GM18508 (cell line): ENCODE data around the gene AURKAIP1.

Experiments
- ATAC-seq: cut with Tn5 transposase; IDR thresholded peaks from one replicate; pipeline ENCODE4 v1.9.1; 2021; ENCODE audit warnings: moderate number of reproducible peaks; ENCODE audit not compliant: insufficient read depth, unreplicated experiment

AURKAIP1 gene

DNA sequence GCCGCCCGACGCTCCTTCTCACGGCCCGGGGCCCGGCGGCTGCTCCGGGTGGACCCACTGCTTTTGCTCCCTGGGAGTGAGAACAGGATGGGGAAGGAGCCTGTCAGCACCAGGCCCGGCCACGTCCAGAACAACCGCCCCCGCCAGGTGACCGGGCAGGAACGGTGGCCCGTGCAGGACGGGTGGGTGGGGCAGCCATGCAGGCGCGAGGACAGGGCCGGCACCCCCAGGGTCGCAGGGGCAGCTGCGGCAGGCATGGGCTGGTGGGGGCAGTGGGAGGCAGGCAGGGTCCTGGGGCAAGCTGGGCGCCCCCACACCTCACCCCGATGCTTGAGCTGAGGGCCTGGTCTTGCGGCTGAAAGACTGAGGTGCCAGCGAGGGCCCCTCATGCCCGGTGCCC, 38.6 kb downstream of the AURKAIP1 start:
- no peak for ATAC-seq

DNA sequence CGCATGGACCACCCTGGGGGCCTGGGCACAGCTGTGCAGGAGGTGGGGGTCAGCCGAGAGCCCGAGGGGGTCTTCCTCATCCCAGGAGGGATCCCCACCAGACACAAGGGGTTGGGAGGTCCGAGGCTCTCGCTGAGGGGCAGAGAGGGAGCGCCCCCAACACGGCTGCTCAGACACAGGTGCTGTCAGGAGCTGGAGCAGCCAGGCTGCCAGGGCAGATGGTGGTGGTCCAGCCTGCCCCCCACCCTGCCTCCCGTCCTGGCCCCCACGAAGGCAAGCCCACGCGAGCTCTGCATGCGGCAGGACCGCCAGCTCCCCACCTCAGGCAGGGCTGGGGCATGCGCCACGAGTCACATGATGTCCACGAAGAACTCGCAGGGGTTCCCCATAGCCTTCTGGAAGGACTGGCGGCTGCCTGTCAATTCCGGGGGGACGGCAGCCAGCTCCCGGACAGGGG, 39.2 kb downstream of the AURKAIP1 start:
- no peak for ATAC-seq

DNA sequence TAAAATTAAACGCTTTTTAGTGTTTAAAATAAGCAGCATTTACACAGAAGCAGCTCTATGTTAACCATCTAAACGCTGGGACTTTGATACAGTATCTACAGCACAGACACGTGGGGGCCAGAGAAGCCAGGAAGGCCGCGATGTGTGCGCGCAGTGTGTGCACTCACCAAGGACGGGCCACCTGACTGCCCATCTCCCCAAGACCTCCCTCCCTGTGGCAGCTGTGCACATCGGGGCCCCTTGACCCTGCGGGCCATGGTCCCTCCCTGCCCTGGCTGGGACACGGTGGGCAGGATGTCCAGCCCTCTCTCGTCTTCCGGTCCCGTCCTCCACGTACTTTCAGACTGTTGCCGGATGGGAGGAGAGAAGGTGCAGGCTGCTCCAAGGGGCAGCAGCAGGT, 39.7 kb downstream of the AURKAIP1 start:
- ATAC-seq, result no peak

DNA sequence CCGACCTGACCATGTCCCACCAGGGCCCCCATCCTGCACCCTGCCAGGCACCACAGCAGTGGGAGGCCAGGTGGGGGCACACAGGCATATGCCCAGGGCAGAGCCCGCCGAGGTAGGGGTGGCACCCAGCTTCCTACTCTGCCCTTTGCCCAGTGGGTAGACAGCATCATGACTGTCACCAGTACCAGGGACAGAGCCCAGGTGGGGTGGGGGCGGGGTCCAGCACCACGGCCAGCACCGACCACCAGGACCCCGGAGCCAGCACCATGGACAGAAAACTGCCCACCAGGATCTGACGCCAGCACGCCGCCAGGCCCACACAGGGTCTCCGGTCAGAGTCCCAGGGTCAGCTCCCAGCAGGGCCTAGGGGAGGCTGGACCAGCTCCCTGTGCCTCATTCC, 40.2 kb downstream of the AURKAIP1 start:
- ATAC-seq, result no peak

DNA sequence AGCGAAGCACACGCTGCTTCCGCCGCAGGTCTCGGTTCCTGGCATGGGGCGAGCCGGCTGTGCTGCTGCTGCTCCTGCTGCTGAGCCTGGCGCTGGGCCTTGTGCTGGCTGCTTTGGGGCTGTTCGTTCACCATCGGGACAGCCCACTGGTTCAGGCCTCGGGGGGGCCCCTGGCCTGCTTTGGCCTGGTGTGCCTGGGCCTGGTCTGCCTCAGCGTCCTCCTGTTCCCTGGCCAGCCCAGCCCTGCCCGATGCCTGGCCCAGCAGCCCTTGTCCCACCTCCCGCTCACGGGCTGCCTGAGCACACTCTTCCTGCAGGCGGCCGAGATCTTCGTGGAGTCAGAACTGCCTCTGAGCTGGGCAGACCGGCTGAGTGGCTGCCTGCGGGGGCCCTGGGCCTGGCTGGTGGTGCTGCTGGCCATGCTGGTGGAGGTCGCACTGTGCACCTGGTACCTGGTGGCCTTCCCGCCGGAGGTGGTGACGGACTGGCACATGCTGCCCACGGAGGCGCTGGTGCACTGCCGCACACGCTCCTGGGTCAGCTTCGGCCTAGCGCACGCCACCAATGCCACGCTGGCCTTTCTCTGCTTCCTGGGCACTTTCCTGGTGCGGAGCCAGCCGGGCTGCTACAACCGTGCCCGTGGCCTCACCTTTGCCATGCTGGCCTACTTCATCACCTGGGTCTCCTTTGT, 41.3 kb downstream of the AURKAIP1 start:
- ATAC-seq, result no peak

DNA sequence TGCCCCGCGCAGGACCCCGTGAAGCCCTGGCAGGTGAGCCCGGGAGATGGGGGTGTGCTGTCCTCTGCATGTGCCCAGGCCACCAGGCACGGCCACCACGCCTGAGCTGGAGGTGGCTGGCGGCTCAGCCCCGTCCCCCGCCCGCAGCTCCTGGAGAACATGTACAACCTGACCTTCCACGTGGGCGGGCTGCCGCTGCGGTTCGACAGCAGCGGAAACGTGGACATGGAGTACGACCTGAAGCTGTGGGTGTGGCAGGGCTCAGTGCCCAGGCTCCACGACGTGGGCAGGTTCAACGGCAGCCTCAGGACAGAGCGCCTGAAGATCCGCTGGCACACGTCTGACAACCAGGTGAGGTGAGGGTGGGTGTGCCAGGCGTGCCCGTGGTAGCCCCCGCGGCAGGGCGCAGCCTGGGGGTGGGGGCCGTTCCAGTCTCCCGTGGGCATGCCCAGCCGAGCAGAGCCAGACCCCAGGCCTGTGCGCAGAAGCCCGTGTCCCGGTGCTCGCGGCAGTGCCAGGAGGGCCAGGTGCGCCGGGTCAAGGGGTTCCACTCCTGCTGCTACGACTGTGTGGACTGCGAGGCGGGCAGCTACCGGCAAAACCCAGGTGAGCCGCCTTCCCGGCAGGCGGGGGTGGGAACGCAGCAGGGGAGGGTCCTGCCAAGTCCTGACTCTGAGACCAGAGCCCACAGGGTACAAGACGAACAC, 42.1 kb downstream of the AURKAIP1 start:
- no peak for ATAC-seq

DNA sequence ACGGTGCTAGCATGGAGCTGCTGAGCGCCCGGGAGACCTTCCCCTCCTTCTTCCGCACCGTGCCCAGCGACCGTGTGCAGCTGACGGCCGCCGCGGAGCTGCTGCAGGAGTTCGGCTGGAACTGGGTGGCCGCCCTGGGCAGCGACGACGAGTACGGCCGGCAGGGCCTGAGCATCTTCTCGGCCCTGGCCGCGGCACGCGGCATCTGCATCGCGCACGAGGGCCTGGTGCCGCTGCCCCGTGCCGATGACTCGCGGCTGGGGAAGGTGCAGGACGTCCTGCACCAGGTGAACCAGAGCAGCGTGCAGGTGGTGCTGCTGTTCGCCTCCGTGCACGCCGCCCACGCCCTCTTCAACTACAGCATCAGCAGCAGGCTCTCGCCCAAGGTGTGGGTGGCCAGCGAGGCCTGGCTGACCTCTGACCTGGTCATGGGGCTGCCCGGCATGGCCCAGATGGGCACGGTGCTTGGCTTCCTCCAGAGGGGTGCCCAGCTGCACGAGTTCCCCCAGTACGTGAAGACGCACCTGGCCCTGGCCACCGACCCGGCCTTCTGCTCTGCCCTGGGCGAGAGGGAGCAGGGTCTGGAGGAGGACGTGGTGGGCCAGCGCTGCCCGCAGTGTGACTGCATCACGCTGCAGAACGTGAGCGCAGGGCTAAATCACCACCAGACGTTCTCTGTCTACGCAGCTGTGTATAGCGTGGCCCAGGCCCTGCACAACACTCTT, 42.8 kb downstream of the AURKAIP1 start:
- ATAC-seq, result no peak

DNA sequence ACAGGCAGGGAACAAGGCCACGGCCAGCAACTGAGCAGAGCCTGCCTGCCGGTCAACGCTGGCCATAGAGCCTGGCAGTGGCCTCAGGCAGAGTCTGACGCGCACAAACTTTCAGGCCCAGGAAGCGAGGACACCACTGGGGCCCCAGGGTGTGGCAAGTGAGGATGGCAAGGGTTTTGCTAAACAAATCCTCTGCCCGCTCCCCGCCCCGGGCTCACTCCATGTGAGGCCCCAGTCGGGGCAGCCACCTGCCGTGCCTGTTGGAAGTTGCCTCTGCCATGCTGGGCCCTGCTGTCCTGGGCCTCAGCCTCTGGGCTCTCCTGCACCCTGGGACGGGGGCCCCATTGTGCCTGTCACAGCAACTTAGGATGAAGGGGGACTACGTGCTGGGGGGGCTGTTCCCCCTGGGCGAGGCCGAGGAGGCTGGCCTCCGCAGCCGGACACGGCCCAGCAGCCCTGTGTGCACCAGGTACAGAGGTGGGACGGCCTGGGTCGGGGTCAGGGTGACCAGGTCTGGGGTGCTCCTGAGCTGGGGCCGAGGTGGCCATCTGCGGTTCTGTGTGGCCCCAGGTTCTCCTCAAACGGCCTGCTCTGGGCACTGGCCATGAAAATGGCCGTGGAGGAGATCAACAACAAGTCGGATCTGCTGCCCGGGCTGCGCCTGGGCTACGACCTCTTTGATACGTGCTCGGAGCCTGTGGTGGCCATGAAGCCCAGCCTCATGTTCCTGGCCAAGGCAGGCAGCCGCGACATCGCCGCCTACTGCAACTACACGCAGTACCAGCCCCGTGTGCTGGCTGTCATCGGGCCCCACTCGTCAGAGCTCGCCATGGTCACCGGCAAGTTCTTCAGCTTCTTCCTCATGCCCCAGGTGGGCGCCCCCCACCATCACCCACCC, 43.7 kb downstream of the AURKAIP1 start, which contains the start of gene TAS1R3:
Gene TAS1R3, plus strand, starts transcription at position 213 of the 898 bp plus-strand sequence. Its CDS starts 66 bp downstream, at position 279.
- ATAC-seq, result no peak

DNA sequence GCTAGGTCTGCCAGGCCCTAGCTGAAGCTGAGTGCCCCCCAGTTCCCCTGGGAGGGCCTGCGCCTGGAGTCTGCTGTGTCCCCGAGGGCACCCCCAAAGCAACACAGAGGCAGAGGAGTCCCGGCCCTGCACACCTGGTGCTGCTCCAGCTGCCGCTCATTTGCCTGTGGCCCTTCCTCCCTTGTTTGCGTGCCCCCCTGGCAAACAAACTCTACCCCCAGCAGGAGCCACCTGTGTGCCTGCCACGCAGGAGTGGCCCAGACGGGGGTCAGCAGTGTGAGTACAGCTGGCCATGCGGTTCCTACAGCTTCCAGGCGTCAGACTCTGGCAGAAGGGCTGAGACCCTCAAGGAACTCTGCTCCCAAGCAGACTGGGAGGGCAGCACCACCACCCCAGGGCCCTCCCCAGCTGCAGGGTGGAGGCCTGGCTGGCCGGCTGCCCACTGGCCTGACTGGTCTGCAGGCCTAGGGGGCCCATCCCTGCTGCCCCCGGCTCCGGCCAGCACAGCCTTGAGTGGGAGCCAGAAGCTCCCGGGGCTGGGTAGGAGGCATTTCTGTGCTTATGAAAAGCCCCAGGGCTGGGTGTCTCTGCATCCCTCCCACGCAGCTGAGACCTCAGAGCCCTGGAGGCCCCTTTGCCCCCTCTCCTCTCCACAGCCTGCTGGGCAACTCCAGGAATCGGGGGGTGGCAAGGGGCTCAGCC, 44.5 kb downstream of the AURKAIP1 start:
- no peak for ATAC-seq

DNA sequence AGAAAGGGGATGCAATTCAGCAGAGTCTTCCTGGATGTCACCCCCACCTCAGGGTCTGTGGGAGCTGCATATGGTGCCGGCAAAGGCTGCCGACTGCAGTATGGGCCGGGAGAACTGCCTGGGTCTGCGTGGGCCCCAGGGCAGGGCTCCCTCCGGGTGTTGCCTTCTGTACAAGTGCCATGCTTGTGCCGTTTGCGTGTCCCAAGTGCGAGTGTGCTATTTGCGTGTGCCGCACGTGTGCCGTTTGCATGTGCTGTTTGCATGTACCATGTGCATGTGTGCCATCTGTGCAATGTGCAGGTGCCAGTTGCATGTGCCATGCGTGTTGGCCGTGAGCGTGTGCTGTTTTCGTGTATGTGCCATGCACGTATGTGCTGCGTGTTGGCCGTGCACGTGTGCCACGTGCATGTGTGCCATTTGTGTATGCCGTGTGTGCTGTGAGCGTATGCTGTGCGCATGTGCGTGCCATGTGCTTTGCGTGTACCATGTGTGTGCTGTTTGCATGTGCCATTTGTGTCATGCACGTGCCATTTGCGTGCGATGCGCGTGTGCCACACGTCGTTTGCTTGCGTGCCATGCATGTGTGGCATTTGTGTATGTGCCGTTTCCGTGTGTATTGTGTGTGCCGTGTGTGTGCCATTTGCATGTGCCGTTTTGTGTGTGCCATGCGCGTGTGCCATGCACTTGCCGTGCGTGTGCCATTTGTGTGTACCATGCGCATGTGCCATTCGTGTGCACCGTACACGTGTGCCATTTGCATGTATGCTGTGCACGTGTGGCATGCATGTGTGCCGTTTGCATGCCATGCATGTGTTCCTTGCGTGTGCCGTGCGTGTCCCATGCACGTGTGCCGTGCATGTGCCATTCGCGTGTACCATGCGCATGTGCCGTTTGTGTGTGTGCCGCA, 45.5 kb downstream of the AURKAIP1 start:
- ATAC-seq, result no peak

DNA sequence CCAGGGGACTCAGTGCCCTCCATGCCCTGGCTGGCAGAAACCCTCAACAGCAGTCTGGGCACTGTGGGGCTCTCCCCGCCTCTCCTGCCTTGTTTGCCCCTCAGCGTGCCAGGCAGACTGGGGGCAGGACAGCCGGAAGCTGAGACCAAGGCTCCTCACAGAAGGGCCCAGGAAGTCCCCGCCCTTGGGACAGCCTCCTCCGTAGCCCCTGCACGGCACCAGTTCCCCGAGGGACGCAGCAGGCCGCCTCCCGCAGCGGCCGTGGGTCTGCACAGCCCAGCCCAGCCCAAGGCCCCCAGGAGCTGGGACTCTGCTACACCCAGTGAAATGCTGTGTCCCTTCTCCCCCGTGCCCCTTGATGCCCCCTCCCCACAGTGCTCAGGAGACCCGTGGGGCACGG, 46.8 kb downstream of the AURKAIP1 start:
- ATAC-seq, result no peak

DNA sequence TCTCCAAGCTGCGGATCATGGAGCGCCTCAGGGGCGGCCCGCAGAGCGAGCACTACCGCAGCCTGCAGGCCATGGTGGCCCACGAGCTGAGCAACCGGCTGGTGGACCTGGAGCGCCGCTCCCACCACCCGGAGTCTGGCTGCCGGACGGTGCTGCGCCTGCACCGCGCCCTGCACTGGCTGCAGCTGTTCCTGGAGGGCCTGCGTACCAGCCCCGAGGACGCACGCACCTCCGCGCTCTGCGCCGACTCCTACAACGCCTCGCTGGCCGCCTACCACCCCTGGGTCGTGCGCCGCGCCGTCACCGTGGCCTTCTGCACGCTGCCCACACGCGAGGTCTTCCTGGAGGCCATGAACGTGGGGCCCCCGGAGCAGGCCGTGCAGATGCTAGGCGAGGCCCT, 47.7 kb downstream of the AURKAIP1 start:
- ATAC-seq, result no peak

DNA sequence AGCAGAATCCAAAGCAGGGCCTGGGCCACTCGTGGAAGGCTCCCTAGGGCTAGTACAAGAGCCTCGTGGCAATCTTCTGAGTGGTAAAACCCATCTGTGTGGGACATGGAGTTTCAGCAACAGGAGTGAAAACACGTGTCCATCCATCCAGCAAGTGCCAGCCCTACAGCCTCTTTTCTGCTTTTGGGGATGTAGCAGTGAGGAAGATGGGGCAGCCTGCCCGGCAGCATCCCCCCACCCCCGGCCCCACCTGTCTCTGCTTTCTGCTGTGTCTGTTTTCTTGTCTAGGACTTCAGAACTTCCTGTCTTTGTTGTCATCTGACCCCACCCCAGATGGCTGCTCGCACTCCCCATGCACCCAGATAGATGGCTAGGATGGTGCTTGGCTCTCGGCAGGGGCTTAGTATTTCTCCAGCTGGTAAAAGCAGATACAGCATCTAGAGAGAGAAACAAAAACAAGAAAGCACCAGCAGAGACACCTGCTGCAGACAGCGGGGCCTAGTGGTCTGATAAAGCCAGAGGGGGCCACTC, 48.9 kb downstream of the AURKAIP1 start:
- ATAC-seq, result no peak

DNA sequence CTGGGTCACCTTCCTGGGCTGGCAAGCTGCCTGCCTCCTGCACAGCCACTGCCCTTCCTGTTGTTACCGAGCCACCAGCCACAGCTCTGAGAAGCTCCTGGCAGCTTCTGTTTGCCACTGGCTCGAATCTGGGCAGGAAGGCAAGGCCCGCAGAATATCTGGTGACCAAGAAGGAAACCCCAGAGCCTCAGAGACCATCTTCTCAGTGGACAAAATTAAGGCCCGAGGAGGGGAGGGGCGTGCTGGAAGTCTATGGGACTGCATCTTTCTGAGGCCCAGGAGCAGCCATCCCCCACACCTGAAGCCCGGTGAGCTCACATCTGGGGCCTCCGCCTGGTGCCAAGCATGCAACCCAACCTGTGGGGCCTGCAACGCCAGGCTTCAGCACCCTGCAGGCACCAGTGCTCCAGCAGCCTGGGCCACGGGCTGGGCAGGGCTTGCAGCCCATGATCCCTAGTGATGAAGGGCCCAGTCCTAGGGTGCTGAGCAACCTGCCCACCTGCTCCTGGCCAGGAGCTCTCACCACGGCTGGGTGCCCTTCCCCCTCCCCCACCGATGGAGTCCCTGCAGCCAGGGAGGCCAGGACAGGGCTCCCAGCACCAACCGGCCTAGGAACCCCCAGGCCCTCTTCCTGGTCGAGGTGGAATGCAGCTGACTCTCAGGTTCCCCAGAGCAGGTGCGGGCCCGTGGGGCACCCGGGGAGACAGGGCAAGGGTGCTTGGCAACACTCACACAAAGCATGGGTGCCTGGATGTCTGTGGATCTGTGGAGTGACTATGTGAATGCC, 49.5 kb downstream of the AURKAIP1 start:
- no peak for ATAC-seq

DNA sequence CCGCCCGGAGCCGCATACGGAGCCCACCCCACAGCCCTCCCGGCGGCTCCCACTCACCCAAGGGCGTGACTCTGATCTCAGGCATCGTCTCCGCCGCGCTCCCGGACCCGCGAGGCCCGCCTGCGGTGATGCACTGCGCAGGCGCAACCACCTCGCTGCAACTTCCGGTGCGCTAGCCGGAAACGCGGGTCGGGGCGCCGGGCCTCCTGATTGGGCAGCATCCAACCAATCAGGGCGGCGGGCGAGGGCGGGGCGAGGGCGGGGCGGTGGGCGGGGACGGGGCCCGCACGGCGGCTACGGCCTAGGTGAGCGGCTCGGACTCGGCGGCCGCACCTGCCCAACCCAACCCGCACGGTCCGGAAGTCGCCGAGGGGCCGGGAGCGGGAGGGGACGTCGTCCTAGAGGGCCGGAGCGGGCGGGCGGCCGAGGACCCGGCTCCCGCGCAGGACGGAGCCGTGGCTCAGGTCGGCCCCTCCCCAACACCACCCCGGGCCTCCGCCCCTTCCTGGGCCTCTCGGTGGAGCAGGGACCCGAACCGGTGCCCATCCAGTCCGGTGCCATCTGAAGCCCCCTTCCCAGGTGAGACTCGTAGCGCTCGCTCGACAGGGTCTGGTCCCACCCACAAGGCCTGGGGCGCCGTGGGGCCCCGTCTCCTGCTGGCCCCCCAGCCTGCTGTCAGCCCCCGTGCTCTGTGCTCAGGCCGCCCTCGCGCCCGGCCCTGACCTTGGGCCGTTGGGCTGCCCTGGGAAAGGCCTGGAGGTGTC, 50.3 kb downstream of the AURKAIP1 start, which contains the start of the genes CPTP and INTS11:
Gene CPTP, plus strand, starts transcription at position 279 of the 764 bp plus-strand sequence. CDS start 2,109 bp downstream, outside the sequence.
Gene INTS11, minus strand, starts transcription at position 137 of the 764 bp plus-strand sequence. Its CDS starts 52 bp downstream, at position 85.
- ATAC-seq, result no peak

DNA sequence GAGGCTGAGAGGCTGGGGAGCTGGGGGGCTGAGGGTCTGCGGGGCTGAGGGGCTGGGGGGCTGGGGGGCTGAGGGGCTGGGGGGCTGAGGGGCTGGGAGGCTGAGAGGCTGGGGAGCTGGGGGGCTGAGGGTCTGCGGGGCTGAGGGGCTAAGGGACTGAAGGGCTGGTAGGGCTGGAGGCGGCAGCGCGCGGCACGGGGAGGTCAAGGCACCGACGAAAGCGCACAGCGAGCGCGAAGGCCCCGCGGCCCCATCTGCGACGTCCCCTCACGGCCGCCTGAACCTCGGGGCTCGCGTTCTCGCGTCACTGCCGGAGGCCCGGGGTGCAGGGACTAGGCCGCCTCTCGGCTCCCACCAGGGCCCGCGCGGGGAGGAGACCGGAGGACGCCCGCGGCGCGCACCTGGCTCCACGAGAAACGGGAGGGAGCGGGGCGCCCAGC, 50.9 kb downstream of the AURKAIP1 start:
- no peak for ATAC-seq
